A549 (cell line): ENCODE results near the gene NT5DC2. TPM values are rescaled to one million over a fixed set of nuclear protein-coding genes. Genes with fewer than 3 reads are reported as not detected.
"Not testable (repeated sequence)": the region's sequence is repeated elsewhere in the genome, so short reads cannot be mapped to it uniquely, and the experiment has no call there.

Experiments used
- ATAC-seq, 2 experiments: fragments of 200-7000 bp in 1 of 2; fragments of >200 bp in 1 of 2; cut with Nextera tagmentation in 1 of 2; cut with Tn5 transposase in 1 of 2; 3 replicates each; pipeline versions ENCODE4 v1.8.0 to v1.9.1; 2018 to 2020; ENCODE audit warnings: mild to moderate bottlenecking in 1 of 2, moderate library complexity in 1 of 2
- CTCF ChIA-PET: fragments of 300-600 bp; sonication (Branson Sonifier 250); formaldehyde crosslinking; extraction: SDS; loops from one replicate; lab custom pipeline; 2021; ENCODE audit warnings: antibody characterized with exemption, inconsistent platforms; lab: Yijun Ruan, JAX
- POLR2A ChIA-PET: fragments of 350-600 bp; formaldehyde crosslinking; extraction: SDS; loops from one replicate; lab custom pipeline; 2021; ENCODE audit warnings: antibody characterized with exemption, inconsistent platforms; lab: Yijun Ruan, JAX
- DNase-seq, 2 experiments: peaks; one replicate each; pipeline versions ENCODE4 v3.0.0 to v3.0.0-alpha.2; 2011 to 2016; ENCODE audit warnings: low read depth in 1 of 2, low spot score in 1 of 2
- FAIRE-seq: peaks from 2 replicates; lab custom pipeline; 2011; peaks lifted over from hg19 to GRCh38; lab: Jason Lieb, UNC
- H3K27ac ChIP-seq, 2 experiments: fragments of >200 bp; sonication (Bioruptor Twin); formaldehyde crosslinking; 3 replicates each; pipeline ENCODE4 v1.5.1; 2016 to 2017
- H3K4me1 ChIP-seq: fragments of >200 bp; sonication (Bioruptor Twin); formaldehyde crosslinking; 3 replicates; pipeline ENCODE4 v1.6.1; 2016
- H3K4me2 ChIP-seq: fragments of >200 bp; sonication (Bioruptor Twin); formaldehyde crosslinking; 3 replicates; pipeline ENCODE4 v1.6.1; 2016
- H3K4me3 ChIP-seq: fragments of >200 bp; sonication (Bioruptor Twin); formaldehyde crosslinking; 3 replicates; pipeline ENCODE4 v1.5.1; 2016
- H3K9me3 ChIP-seq: fragments of >200 bp; sonication (Bioruptor Twin); formaldehyde crosslinking; 3 replicates; pipeline ENCODE4 v1.6.1; 2016
- BHLHE40 ChIP-seq: IDR thresholded peaks from 2 replicates; pipeline ENCODE4 v1.6.1; 2012; ENCODE audit warnings: low read depth, low read length, inconsistent platforms
- E2F6 ChIP-seq: IDR thresholded peaks from 2 replicates; pipeline ENCODE4 v1.6.1; 2012; ENCODE audit warnings: low read depth, borderline replicate concordance
- EHMT2 ChIP-seq: fragments of 200-600 bp; sonication (generic); IDR thresholded peaks from 2 replicates; pipeline ENCODE4 v1.6.1; 2016; ENCODE audit warnings: antibody characterized with exemption, low read depth, mild to moderate bottlenecking, moderate library complexity
- ELK1 ChIP-seq: fragments of 150-350 bp; IDR thresholded peaks from 2 replicates; pipeline ENCODE4 v1.6.1; 2014; ENCODE audit warnings: low read depth, mild to moderate bottlenecking, low read length
- FOSL2 ChIP-seq, 2 experiments: fragments of 450-650 bp in 1 of 2; fragments of >200 bp in 1 of 2; sonication (Bioruptor Twin) in 1 of 2; formaldehyde crosslinking; IDR thresholded peaks; 2 replicates each; pipeline versions ENCODE4 v1.5.0 to v1.6.1; 2016 to 2020; ENCODE audit warnings: mild to moderate bottlenecking in 1 of 2, moderate library complexity in 1 of 2
- FOXS1 ChIP-seq: fragments of 250-450 bp; sonication (Bioruptor Pico); IDR thresholded peaks from 2 replicates; pipeline ENCODE4 v1.5.0; 2020; ENCODE audit warnings: mild to moderate bottlenecking, moderate library complexity
- GATA3 ChIP-seq: IDR thresholded peaks from 2 replicates; pipeline ENCODE4 v1.6.1; 2012; ENCODE audit warnings: borderline replicate concordance
- JUNB ChIP-seq: fragments of >200 bp; sonication (Bioruptor Twin); formaldehyde crosslinking; IDR thresholded peaks from 2 replicates; pipeline ENCODE4 v1.6.1; 2016
- MAFK ChIP-seq: fragments of 450-650 bp; IDR thresholded peaks from 2 replicates; pipeline ENCODE4 v1.6.1; 2014; ENCODE audit not compliant: partially characterized antibody
- MYC ChIP-seq: IDR thresholded peaks from 2 replicates; pipeline ENCODE4 v1.6.1; 2012; ENCODE audit warnings: mild to moderate bottlenecking, inconsistent platforms, low read length, improper control_type of control experiment, borderline replicate concordance
- NFE2L2 ChIP-seq: fragments of 150-350 bp; conservative IDR thresholded peaks from 2 replicates; pipeline ENCODE4 v1.6.1; 2014; ENCODE audit warnings: low read length
- PHF8 ChIP-seq: fragments of 200-600 bp; sonication (generic); IDR thresholded peaks from 2 replicates; pipeline ENCODE4 v1.6.1; 2016; ENCODE audit warnings: low read depth, mild to moderate bottlenecking, antibody characterized with exemption, moderate library complexity, borderline replicate concordance
- POLR2A ChIP-seq: IDR thresholded peaks from 2 replicates; pipeline ENCODE4 v1.6.1; 2012; ENCODE audit warnings: mild to moderate bottlenecking, low read length
- POLR2AphosphoS2 ChIP-seq: conservative IDR thresholded peaks from 2 replicates; pipeline ENCODE4 v1.6.1; 2012; ENCODE audit warnings: low read length, improper control_type of control experiment, inconsistent platforms
- RARB ChIP-seq: fragments of 250-450 bp; sonication (Bioruptor Pico); IDR thresholded peaks from 2 replicates; pipeline ENCODE4 v1.8.0; 2021; ENCODE audit warnings: mild to moderate bottlenecking, moderate library complexity
- USF2 ChIP-seq: fragments of 450-650 bp; IDR thresholded peaks from 2 replicates; pipeline ENCODE4 v1.6.1; 2014; ENCODE audit warnings: antibody characterized with exemption
- ZNF302 ChIP-seq: fragments of 250-450 bp; sonication (Bioruptor Pico); IDR thresholded peaks from 2 replicates; pipeline ENCODE4 v1.9.0; 2021; ENCODE audit warnings: inconsistent platforms, mild to moderate bottlenecking, moderate library complexity
- WGBS: methylation state at CpG from one replicate; pipeline ENCODE4 v1.1.6; 2017; ENCODE audit errors: missing lambda C conversion rate; 5-methylcytosine and 5-hydroxymethylcytosine counted together
- polyA plus RNA-seq, 4 experiments: library from polyadenylated mRNA; depleted of rRNA in 3 of 4; stranded (reverse); fragments of >200 nt; fragmentation: RNase III in 1 of 4; extraction: RNeasy Plus Mini Kit Qiagen cat#74134 plus additional on column Dnase treatment in 1 of 4; gene quantifications; 2 replicates in 3 of 4; 3 replicates in 1 of 4; pipeline ENCODE4 v1.2.3, GENCODE V29; 2011 to 2017

The NT5DC2 gene
- polyA plus RNA-seq, 2 of the 4 experiments (the other 2 are of a cell fraction), result 23.2 to 81.1 TPM

- TF ChIP-seq MYC, result no peak
- TF ChIP-seq, all 56 proteins: peak for 0
These were observed 6.5 kb downstream of the NT5DC2 start (continued) for GRCh38 chr3:52527039-52527731.

- H3K4me1 ChIP-seq, H3K4me2 ChIP-seq, DNase-seq, POLR2A ChIA-PET, H3K9me3 ChIP-seq, H3K27ac ChIP-seq, H3K4me3 ChIP-seq, FAIRE-seq, ATAC-seq: not testable (repeated sequence)
- CTCF ChIA-PET, result interaction anchor here (1.0 to 3.0 kb wide), 2 partner anchors 55 to 60 kb away, joined by 3 to 11 read pairs; no protein-coding TSS in a partner anchor
- 84% methylated on average over 4 of the region's 5 CpGs for WGBS
These were observed 7.0 kb downstream of the NT5DC2 start for GRCh38 chr3:52526671-52527038.

- no peak for DNase-seq
- ATAC-seq, result no peak
- H3K4me1 ChIP-seq, result no peaks in the 10 kb centered on the region
- POLR2A ChIA-PET, result no interaction called here
- H3K27ac ChIP-seq, result no peak overlapping the region
- TF ChIP-seq POLR2A, result no peak
- no peak for TF ChIP-seq JUNB
- no peak for TF ChIP-seq FOXS1 (CRISPR knock-in tag)
- TF ChIP-seq GATA3, result no peak
- no peak for TF ChIP-seq RARB
- no peak for TF ChIP-seq EHMT2
- no peak for TF ChIP-seq PHF8
- TF ChIP-seq NFE2L2, result no peak
- TF ChIP-seq FOSL2 (IDR thresholded peaks at IDR 0.05), result no peak
- no peak for TF ChIP-seq FOSL2 (CRISPR knock-in tag; IDR thresholded peaks at IDR 0.05)
- no peak for TF ChIP-seq E2F6
- TF ChIP-seq BHLHE40, result no peak
- no peak for TF ChIP-seq MAFK
- TF ChIP-seq ELK1, result no peak
- TF ChIP-seq ZNF302 (CRISPR knock-in tag), result no peak
- no peak for TF ChIP-seq USF2
- TF ChIP-seq POLR2AphosphoS2, result no peak
- 100% methylated on average over 7 of the region's 9 CpGs for WGBS
- H3K4me2 ChIP-seq, result no peak overlapping the region
- FAIRE-seq, result no peak
- H3K4me3 ChIP-seq, result no peak overlapping the region
- CTCF ChIA-PET, result interaction anchor here (1.0 to 3.0 kb wide), 2 partner anchors 54 to 61 kb away, joined by 3 to 11 read pairs; no protein-coding TSS in a partner anchor
- H3K9me3 ChIP-seq, result no peaks in the 10 kb centered on the region
These were observed 7.7 kb downstream of the NT5DC2 start for GRCh38 chr3:52525680-52526561.
